ENCODE data around the gene PHTF2. TPM values are rescaled to one million over a fixed set of nuclear protein-coding genes. Genes with fewer than 3 reads are reported as not detected.

The PHTF2 gene
- total RNA-seq, 1 donor from 2014 or later: 27.0 TPM

GRCh38 chr7:77975672-77976480, 177.3 kb downstream of the PHTF2 start:
- H3K4me1 Mint-ChIP-seq (ENCODE audit: low read depth, unreplicated experiment): peaks cover 5% of the 10 kb centered on the region
- no peaks in the 10 kb centered on the region for H3K36me3 Mint-ChIP-seq (ENCODE audit: low read depth, unreplicated experiment)
- no peak overlapping the region for H3K27ac Mint-ChIP-seq (ENCODE audit: unreplicated experiment)
- Histone ChIP-seq H4K20me1 (ENCODE audit: insufficient read depth, low read length) (no peaks in the 10 kb centered on the region), H2AFZ (ENCODE audit: low read depth, low read length) (no peak overlapping the region), H3K27me3 (ENCODE audit: insufficient read depth, low read length) (no peaks in the 10 kb centered on the region), H3K9me3 (ENCODE audit: insufficient read depth, low read depth, low read length) (no peaks in the 10 kb centered on the region), H3K79me2 (ENCODE audit: insufficient read depth, low read length) (no peaks in the 10 kb centered on the region), H3K9ac (ENCODE audit: low read length) (no peak overlapping the region), H3K4me3 (ENCODE audit: insufficient read depth, low read depth, low read length) (no peak overlapping the region), H3K27ac (ENCODE audit: low read depth, low read length) (no peak overlapping the region), H3K4me1 (ENCODE audit: insufficient read depth, low read length) (no peaks in the 10 kb centered on the region), H3K4me2 (ENCODE audit: low read length) (no peak overlapping the region), H3K36me3 (ENCODE audit: insufficient read depth, low read length) (no peaks in the 10 kb centered on the region)
- TF ChIP-seq, protein P1, sequence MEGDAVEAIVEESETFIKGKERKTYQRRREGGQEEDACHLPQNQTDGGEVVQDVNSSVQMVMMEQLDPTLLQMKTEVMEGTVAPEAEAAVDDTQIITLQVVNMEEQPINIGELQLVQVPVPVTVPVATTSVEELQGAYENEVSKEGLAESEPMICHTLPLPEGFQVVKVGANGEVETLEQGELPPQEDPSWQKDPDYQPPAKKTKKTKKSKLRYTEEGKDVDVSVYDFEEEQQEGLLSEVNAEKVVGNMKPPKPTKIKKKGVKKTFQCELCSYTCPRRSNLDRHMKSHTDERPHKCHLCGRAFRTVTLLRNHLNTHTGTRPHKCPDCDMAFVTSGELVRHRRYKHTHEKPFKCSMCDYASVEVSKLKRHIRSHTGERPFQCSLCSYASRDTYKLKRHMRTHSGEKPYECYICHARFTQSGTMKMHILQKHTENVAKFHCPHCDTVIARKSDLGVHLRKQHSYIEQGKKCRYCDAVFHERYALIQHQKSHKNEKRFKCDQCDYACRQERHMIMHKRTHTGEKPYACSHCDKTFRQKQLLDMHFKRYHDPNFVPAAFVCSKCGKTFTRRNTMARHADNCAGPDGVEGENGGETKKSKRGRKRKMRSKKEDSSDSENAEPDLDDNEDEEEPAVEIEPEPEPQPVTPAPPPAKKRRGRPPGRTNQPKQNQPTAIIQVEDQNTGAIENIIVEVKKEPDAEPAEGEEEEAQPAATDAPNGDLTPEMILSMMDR (IDR thresholded peaks at IDR 0.05; ENCODE audit: insufficient read depth, low read depth, low read length): no peak
- no peak for TF ChIP-seq EZH2 (IDR thresholded peaks at IDR 0.05; ENCODE audit: insufficient read depth, low read length)
- no peaks in the 10 kb centered on the region for H3K9me3 Mint-ChIP-seq (ENCODE audit: unreplicated experiment)
- H3K27me3 Mint-ChIP-seq (ENCODE audit: low read depth, unreplicated experiment): no peaks in the 10 kb centered on the region
- FAIRE-seq: no peak
- no peak for DNase-seq (ENCODE audit: low read depth)
- no peak overlapping the region for H3K4me3 Mint-ChIP-seq (ENCODE audit: unreplicated experiment)

- Mint-ChIP-seq H3K27ac (ENCODE audit: unreplicated experiment) (peak overlapping the region; percentile 4), H3K4me1 (ENCODE audit: low read depth, unreplicated experiment) (peaks cover 5% of the 10 kb centered on the region), H3K9me3 (ENCODE audit: unreplicated experiment) (no peaks in the 10 kb centered on the region), H3K27me3 (ENCODE audit: low read depth, unreplicated experiment) (no peaks in the 10 kb centered on the region), H3K4me3 (ENCODE audit: unreplicated experiment) (no peak overlapping the region), H3K36me3 (ENCODE audit: low read depth, unreplicated experiment) (no peaks in the 10 kb centered on the region)
- Histone ChIP-seq H3K79me2 (ENCODE audit: insufficient read depth, low read length) (no peaks in the 10 kb centered on the region), H3K9me3 (ENCODE audit: insufficient read depth, low read depth, low read length) (no peaks in the 10 kb centered on the region), H2AFZ (ENCODE audit: low read depth, low read length) (no peak overlapping the region), H3K4me3 (ENCODE audit: insufficient read depth, low read depth, low read length) (no peak overlapping the region), H3K4me1 (ENCODE audit: insufficient read depth, low read length) (no peaks in the 10 kb centered on the region), H3K9ac (ENCODE audit: low read length) (no peak overlapping the region), H3K27me3 (ENCODE audit: insufficient read depth, low read length) (no peaks in the 10 kb centered on the region), H3K27ac (ENCODE audit: low read depth, low read length) (no peak overlapping the region), H4K20me1 (ENCODE audit: insufficient read depth, low read length) (no peaks in the 10 kb centered on the region), H3K4me2 (ENCODE audit: low read length) (no peak overlapping the region), H3K36me3 (ENCODE audit: insufficient read depth, low read length) (no peaks in the 10 kb centered on the region)
- DNase-seq (ENCODE audit: low read depth) (peak; percentile 3), FAIRE-seq (no peak)
- TF ChIP-seq, protein P1 (IDR thresholded peaks at IDR 0.05; ENCODE audit: insufficient read depth, low read depth, low read length): no peak
- no peak for TF ChIP-seq EZH2 (IDR thresholded peaks at IDR 0.05; ENCODE audit: insufficient read depth, low read length)
Observed at GRCh38 chr7:77979219-77979618, 180.6 kb downstream of the PHTF2 start.

DNA sequence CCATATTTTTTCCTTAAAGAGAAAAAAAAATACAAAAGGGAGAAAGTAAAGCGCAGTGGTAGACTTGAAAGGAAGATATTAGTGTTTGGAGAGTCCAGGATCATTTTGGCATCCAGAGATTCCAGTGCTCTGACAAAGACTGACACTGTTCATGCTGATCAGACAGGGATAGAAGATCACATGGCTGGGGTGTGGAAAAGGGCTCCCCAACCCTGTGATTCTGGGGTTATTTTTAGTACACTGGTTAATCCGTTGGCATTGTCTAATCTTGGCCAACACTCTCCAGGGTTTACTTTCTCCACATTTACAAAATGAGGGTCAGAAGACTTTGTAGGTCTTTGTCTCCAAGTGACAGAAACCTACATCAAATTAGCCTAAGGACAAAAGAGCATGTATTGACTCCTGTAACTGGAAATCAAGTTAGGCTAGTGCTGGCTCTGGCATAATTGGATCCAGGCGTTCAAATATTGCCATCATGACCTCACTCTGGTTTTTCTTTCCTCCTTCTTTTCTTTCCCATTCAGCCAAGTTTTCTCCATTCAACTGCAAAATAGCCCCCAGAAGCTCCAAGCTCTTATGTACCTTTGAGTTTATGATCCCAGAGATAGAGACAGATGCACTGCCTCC, 181.6 kb downstream of the PHTF2 start:
- Mint-ChIP-seq H3K27ac (ENCODE audit: unreplicated experiment) (no peak overlapping the region), H3K27me3 (ENCODE audit: low read depth, unreplicated experiment) (no peaks in the 10 kb centered on the region), H3K9me3 (ENCODE audit: unreplicated experiment) (no peaks in the 10 kb centered on the region), H3K4me1 (ENCODE audit: low read depth, unreplicated experiment) (peaks cover 5% of the 10 kb centered on the region), H3K36me3 (ENCODE audit: low read depth, unreplicated experiment) (no peaks in the 10 kb centered on the region), H3K4me3 (ENCODE audit: unreplicated experiment) (no peak overlapping the region)
- Histone ChIP-seq H3K27ac (ENCODE audit: low read depth, low read length) (no peak overlapping the region), H3K4me3 (ENCODE audit: insufficient read depth, low read depth, low read length) (no peak overlapping the region), H3K9ac (ENCODE audit: low read length) (no peak overlapping the region), H3K4me2 (ENCODE audit: low read length) (no peak overlapping the region), H3K79me2 (ENCODE audit: insufficient read depth, low read length) (no peaks in the 10 kb centered on the region), H3K36me3 (ENCODE audit: insufficient read depth, low read length) (no peaks in the 10 kb centered on the region), H4K20me1 (ENCODE audit: insufficient read depth, low read length) (no peaks in the 10 kb centered on the region), H3K9me3 (ENCODE audit: insufficient read depth, low read depth, low read length) (no peaks in the 10 kb centered on the region), H3K27me3 (ENCODE audit: insufficient read depth, low read length) (no peaks in the 10 kb centered on the region), H3K4me1 (ENCODE audit: insufficient read depth, low read length) (no peaks in the 10 kb centered on the region), H2AFZ (ENCODE audit: low read depth, low read length) (no peak overlapping the region)
- DNase-seq (ENCODE audit: low read depth) (no peak), FAIRE-seq (no peak)
- TF ChIP-seq EZH2 (IDR thresholded peaks at IDR 0.05; ENCODE audit: insufficient read depth, low read length): no peak
- TF ChIP-seq, protein P1 (IDR thresholded peaks at IDR 0.05; ENCODE audit: insufficient read depth, low read depth, low read length): no peak

Data from astrocyte (in vitro differentiated cells and primary cell).